Erythroblast (primary cell): ENCODE data around the gene VSTM2B.

ENCODE experiments used
- GATA1 ChIP-seq: IDR thresholded peaks from 2 replicates; pipeline ENCODE4 v1.6.1; 2011; ENCODE audit warnings: low read depth, mild to moderate bottlenecking, control low read depth, low read length, moderate library complexity
- POLR2A ChIP-seq: IDR thresholded peaks from 2 replicates; pipeline ENCODE4 v1.6.1; 2011; ENCODE audit warnings: mild to moderate bottlenecking, low read length

DNA sequence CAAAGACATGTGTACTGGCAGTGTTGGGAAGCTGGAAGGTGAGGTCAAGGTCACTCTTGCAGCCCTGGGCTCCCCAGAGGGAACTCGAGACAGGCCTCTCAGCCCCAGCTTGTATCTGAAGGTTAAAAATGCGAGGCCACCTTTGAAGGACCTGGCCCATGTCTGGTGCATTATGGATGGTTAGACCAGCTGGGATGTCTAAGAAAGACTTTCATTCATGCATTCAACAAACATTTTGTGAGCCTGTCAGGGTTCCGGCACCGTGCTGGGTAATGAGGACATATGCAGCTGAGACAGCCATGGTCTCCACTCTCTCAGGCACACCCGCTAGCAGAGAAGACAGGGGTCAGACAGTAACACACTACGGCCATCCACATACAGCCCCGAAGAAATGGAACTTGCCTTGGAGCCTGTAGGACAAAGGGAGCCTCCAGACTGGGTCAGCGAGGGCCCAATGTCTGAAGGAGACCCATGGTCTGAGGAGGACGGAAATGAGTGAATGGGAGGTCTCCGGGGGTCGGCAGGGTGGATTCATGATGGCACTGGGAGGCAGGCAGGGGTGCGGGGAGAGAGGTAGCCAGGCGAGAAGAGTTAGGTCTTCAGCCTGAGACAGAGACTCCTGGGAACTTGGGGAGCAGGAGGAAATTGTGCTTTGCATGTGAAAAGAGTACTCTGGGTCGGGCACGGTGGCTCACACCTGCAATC is 19.0 kb downstream of the VSTM2B start:
- no peak for TF ChIP-seq POLR2A
- TF ChIP-seq GATA1 = no peak
